ENCODE measurements around the gene BUD13.
"Not testable (repeated sequence)": the region's sequence is repeated elsewhere in the genome, so short reads cannot be mapped to it uniquely, and the experiment has no call there.

Gene BUD13

GRCh38 chr11:116772443-116773202 is at the start of gene BUD13:
TSS of gene BUD13 (minus strand) at chr11:116772987. CDS start at chr11:116772964, 23 bp downstream.
- Mint-ChIP-seq H3K4me1 (ENCODE audit: low read depth) (peaks cover 54% of the 10 kb centered on the region), H3K27me3 (no peaks in the 10 kb centered on the region), H3K27ac (peak within 1 kb of the TSS; percentile 97), H3K4me3 (peak within 1 kb of the TSS; percentile 99), H3K36me3 (ENCODE audit: low read depth) (peaks cover 43% of the 10 kb centered on the region), H3K9me3 (no peaks in the 10 kb centered on the region)
- intact Hi-C loops (cut with micrococcal nuclease), result loop anchor here (1.0 kb wide), 1 partner anchor 16 kb away; the partner anchor contains the start of gene ZPR1

DNA sequence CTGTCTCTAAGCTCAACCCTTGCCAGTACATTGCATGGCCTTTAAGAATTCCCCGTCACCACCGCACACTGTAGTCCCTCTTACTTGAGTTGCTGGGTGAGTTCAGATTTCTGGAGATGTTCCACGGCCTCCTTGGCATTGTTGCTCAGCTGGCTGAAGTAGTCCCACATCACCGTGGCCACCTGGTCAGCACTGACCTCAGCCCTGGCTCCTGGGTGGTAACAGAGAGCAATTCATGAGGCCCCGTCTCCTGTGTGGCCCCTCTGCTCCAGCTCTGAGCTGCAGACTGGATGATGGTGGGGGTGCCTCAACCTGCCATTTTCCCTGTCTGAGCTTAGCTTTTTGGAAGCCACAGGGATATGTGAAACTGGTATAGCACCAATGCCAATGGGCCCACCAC is 49.8 kb upstream of the BUD13 start:
- Mint-ChIP-seq H3K9me3 (no peaks in the 10 kb centered on the region), H3K36me3 (ENCODE audit: low read depth) (no peaks in the 10 kb centered on the region), H3K27me3 (no peaks in the 10 kb centered on the region), H3K4me3 (no peak overlapping the region), H3K27ac (no peak overlapping the region), H3K4me1 (ENCODE audit: low read depth) (no peaks in the 10 kb centered on the region)
- intact Hi-C loops (cut with micrococcal nuclease), result no loop called here

DNA sequence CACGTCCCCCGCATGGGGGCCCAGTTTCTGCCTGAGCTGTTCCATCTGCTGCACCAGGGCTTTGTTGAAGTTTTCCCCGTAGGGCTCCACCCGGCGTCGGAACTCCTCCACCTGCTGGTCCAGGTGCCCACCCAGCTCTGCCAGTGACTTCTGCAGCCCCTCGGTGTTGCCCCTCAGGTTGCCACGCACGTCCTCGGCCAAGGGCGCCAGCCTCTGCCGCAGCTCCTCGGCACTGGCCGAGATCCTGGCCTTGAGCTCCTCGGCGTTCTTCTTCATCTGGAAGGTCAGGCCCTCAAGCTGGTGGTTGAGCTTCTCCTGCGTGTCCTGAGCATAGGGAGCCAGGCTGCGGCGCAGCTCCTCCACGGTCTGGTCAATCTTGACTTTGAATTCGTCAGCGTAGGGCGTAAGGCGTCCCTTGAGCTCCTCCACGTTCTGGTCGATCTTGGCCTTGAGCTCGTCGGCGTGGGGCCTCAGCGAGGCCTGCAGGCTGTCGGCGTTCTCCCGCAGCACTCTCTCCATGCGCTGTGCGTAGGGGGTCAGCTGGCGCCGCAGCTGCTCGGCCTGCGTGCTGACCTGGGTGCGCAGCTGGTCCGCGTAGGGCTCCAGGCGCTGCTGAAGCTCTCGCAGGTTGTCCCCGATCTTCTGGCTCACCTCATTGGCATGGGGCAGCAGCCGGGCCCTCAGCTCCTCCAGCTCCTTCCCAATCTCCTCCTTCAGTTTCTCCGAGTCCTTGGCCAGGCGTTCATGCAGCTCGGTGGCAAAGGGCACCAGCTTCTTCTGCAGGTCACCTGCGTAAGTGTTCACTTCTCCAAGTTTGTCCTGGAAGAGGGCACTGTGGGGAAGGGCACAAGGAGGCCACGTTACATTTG is 48.5 kb upstream of the BUD13 start:
- Mint-ChIP-seq H3K4me1 (ENCODE audit: low read depth) (no peaks in the 10 kb centered on the region), H3K4me3 (no peak overlapping the region), H3K36me3 (ENCODE audit: low read depth) (no peaks in the 10 kb centered on the region), H3K9me3 (no peaks in the 10 kb centered on the region), H3K27me3 (no peaks in the 10 kb centered on the region), H3K27ac (no peak overlapping the region)
- intact Hi-C loops (cut with micrococcal nuclease), result no loop called here

GRCh38 chr11:116819049-116819448 is 46.3 kb upstream of the BUD13 start:
- H3K9me3 Mint-ChIP-seq, result no peaks in the 10 kb centered on the region
- H3K27ac Mint-ChIP-seq, result no peak overlapping the region
- no peak overlapping the region for H3K4me3 Mint-ChIP-seq
- peaks cover 6% of the 10 kb centered on the region for H3K4me1 Mint-ChIP-seq (ENCODE audit: low read depth)
- intact Hi-C loops (cut with micrococcal nuclease), result no loop called here
- no peaks in the 10 kb centered on the region for H3K27me3 Mint-ChIP-seq
- H3K36me3 Mint-ChIP-seq (ENCODE audit: low read depth), result no peaks in the 10 kb centered on the region

DNA sequence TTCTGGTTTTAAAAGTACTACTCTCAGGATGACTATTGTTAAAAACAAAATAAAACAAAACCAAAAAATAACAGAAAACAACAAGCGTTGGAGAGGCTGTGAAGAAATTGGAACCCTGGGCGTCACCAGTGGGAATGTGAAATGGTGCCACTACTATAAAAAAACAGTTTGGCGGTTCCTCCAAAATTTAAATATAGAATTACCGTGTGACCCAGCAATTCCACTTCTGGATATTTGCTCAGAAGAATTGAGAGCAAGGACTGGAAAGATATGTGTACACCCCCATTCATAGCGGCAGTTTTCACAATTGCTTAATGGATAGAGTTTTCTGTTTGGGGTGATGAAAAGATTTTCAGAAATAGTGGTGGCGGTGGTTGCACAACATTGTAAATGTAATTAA is 41.7 kb upstream of the BUD13 start:
- Mint-ChIP-seq H3K27me3 (no peaks in the 10 kb centered on the region), H3K36me3 (ENCODE audit: low read depth) (no peaks in the 10 kb centered on the region), H3K9me3 (no peaks in the 10 kb centered on the region), H3K27ac (no peak overlapping the region), H3K4me3 (no peak overlapping the region), H3K4me1 (ENCODE audit: low read depth) (peaks cover 6% of the 10 kb centered on the region)
- intact Hi-C loops (cut with micrococcal nuclease), result no loop called here

- no peaks in the 10 kb centered on the region for H3K27me3 Mint-ChIP-seq
- no peak overlapping the region for H3K4me3 Mint-ChIP-seq
- H3K36me3 Mint-ChIP-seq (ENCODE audit: low read depth), result no peaks in the 10 kb centered on the region
- intact Hi-C loops (cut with micrococcal nuclease), result no loop called here
- H3K4me1 Mint-ChIP-seq (ENCODE audit: low read depth), result peaks cover 6% of the 10 kb centered on the region
- H3K27ac Mint-ChIP-seq, result no peak overlapping the region
- H3K9me3 Mint-ChIP-seq, result no peaks in the 10 kb centered on the region
These were observed 41.1 kb upstream of the BUD13 start for GRCh38 chr11:116813781-116814471.

GRCh38 chr11:116813170-116813569 is 40.4 kb upstream of the BUD13 start:
- H3K4me3 Mint-ChIP-seq, result no peak overlapping the region
- H3K36me3 Mint-ChIP-seq (ENCODE audit: low read depth), result no peaks in the 10 kb centered on the region
- H3K4me1 Mint-ChIP-seq (ENCODE audit: low read depth), result peaks cover 6% of the 10 kb centered on the region
- intact Hi-C loops (cut with micrococcal nuclease), result no loop called here
- no peak overlapping the region for H3K27ac Mint-ChIP-seq
- H3K9me3 Mint-ChIP-seq, result no peaks in the 10 kb centered on the region
- H3K27me3 Mint-ChIP-seq, result no peaks in the 10 kb centered on the region

DNA sequence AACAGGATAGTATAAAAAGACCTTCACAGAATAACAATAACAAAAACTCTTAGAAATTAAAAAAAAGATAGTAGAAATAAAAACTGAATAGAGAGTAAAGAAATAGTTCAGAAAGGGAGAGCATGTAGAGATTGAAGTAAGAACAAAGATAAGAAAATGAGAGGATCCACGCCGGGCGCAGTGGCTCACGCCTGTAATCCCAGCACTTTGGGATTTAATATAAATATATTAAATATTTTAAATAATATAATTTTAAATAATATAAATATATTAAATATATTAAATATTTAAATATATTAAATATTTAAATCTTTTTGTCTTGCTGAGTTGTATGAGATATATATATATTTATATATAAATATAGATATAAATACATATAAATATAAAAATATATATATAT is 39.3 kb upstream of the BUD13 start:
- no peaks in the 10 kb centered on the region for H3K9me3 Mint-ChIP-seq
- H3K27ac Mint-ChIP-seq, result no peak overlapping the region
- peaks cover 6% of the 10 kb centered on the region for H3K4me1 Mint-ChIP-seq (ENCODE audit: low read depth)
- H3K36me3 Mint-ChIP-seq (ENCODE audit: low read depth), result no peaks in the 10 kb centered on the region
- no peaks in the 10 kb centered on the region for H3K27me3 Mint-ChIP-seq
- H3K4me3 Mint-ChIP-seq, result no peak overlapping the region
- intact Hi-C loops (cut with micrococcal nuclease), result no loop called here

- H3K27me3 Mint-ChIP-seq, result no peaks in the 10 kb centered on the region
- H3K36me3 Mint-ChIP-seq (ENCODE audit: low read depth), result no peaks in the 10 kb centered on the region
- no peak overlapping the region for H3K27ac Mint-ChIP-seq
- intact Hi-C loops (cut with micrococcal nuclease), result no loop called here
- no peak overlapping the region for H3K4me3 Mint-ChIP-seq
- peaks cover 6% of the 10 kb centered on the region for H3K4me1 Mint-ChIP-seq (ENCODE audit: low read depth)
- no peaks in the 10 kb centered on the region for H3K9me3 Mint-ChIP-seq
These were observed 38.4 kb upstream of the BUD13 start for GRCh38 chr11:116811194-116811593.

DNA sequence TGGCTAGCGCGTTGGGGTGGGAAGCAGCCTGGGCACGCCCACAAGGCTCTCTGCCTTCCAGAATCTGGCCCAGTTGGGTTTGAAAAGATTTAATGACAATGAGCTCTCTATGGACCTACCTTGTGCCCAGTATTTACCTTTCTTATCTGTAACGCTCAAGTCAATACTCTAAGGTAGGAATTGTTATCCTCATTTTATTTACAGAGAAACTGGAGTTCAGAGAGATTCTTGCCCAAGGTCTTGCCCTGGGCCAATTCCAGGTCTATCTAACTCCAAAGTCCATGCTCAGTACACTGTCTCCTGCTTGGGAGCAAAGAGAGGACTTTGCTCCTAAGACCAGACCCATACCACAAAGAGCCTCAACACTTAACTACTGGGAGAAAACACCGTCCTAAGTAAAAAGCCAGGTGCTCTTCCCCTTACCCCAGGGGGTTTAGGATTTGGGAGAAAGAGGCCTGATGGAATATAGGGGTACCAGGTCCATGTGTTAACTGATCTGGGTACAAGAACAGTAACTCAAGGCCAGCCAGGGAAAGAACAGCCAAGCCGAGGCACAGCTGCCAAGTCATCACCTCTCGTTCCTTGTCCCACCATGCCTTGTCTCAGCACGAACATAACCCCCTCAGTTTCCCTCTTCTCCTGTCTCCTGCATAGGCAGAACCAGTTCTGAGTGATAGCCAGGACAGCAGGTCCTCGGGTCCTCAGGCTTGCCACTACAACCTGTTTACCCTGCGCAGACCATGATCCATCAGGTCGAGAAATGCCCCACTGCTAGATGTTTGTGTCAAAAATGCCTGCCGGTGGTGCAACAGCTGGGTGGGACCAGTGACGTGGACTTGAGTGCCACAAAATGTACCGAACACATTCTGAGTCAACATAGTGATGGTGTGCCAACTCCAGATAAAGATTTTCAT is 35.7 kb upstream of the BUD13 start:
- Mint-ChIP-seq H3K4me3 (no peak overlapping the region), H3K4me1 (ENCODE audit: low read depth) (no peaks in the 10 kb centered on the region), H3K27ac (no peak overlapping the region), H3K27me3 (no peaks in the 10 kb centered on the region), H3K36me3 (ENCODE audit: low read depth) (no peaks in the 10 kb centered on the region), H3K9me3 (no peaks in the 10 kb centered on the region)
- intact Hi-C loops (cut with micrococcal nuclease), result no loop called here

DNA sequence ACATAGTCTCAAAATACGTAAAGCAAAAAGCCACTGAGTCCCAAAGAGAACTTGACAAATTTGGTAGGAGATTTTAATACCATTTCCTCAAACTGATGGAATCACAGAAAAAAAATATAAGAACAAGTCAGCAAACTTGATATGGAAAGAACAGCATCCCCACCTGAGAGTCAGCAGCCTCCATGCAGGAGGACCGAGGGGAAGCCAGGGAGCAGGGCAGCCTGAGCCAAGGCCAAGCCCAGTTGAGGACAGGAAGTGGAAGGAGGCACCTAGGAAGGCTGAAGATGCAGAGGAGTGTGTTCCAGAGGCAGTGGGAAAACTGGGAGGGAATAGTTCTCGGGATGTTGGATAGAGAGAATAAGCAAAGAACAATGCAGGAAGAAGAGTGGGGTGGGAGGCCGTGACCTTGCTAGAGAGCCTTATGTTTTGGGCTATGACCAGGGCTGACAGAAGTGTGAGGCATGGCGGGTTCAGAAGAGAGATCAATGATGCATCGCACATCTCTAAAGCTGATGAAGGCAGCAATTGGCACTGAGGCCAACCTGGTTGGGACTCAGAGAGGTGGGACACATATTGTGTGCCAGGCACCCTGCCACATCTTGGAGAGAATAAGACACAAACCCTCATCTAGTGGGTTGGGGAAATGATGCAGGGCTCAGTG is 34.9 kb upstream of the BUD13 start:
- Mint-ChIP-seq H3K9me3 (no peaks in the 10 kb centered on the region), H3K27ac (no peak overlapping the region), H3K4me3 (no peak overlapping the region), H3K27me3 (peaks cover 1% of the 10 kb centered on the region), H3K36me3 (ENCODE audit: low read depth) (no peaks in the 10 kb centered on the region), H3K4me1 (ENCODE audit: low read depth) (no peaks in the 10 kb centered on the region)
- intact Hi-C loops (cut with micrococcal nuclease), result no loop called here

- no peaks in the 10 kb centered on the region for H3K36me3 Mint-ChIP-seq (ENCODE audit: low read depth)
- no peaks in the 10 kb centered on the region for H3K4me1 Mint-ChIP-seq (ENCODE audit: low read depth)
- H3K27me3 Mint-ChIP-seq, result peaks cover 7% of the 10 kb centered on the region
- no peak overlapping the region for H3K4me3 Mint-ChIP-seq
- no peak overlapping the region for H3K27ac Mint-ChIP-seq
- intact Hi-C loops (cut with micrococcal nuclease), result no loop called here
- H3K9me3 Mint-ChIP-seq, result no peaks in the 10 kb centered on the region
These were observed 31.2 kb upstream of the BUD13 start for GRCh38 chr11:116804001-116804400.

GRCh38 chr11:116801662-116802061 is 28.9 kb upstream of the BUD13 start:
- H3K27me3 Mint-ChIP-seq; intact Hi-C loops (cut with micrococcal nuclease); H3K36me3 Mint-ChIP-seq (ENCODE audit: low read depth); H3K4me3 Mint-ChIP-seq; H3K4me1 Mint-ChIP-seq (ENCODE audit: low read depth); H3K27ac Mint-ChIP-seq; H3K9me3 Mint-ChIP-seq: not testable (repeated sequence)
